IMR-90 (cell line): ENCODE measurements around the gene DNMT1. TPM values are rescaled to one million over a fixed set of nuclear protein-coding genes. Genes with fewer than 3 reads are reported as not detected.

Experiments used
- ATAC-seq: fragments of 200-7000 bp; cut with Tn5 transposase; 2 replicates; pipeline ENCODE4 v1.9.1; 2020; ENCODE audit warnings: low read depth, mild to moderate bottlenecking, moderate library complexity
- BruUV-seq: library from RNA; stranded (reverse); fragments of 400-500 nt; replicated peaks from 2 replicates; lab custom pipeline; 2021; lab: Mats Ljungman, UMichigan
- CTCF ChIA-PET: fragments of 300-600 bp; formaldehyde crosslinking; extraction: SDS; loops from one replicate; lab custom pipeline; 2021; ENCODE audit warnings: antibody characterized with exemption; lab: Yijun Ruan, JAX
- POLR2A ChIA-PET: fragments of 300-600 bp; sonication (Branson Sonifier 250); formaldehyde crosslinking; loops from one replicate; lab custom pipeline; 2022; ENCODE audit warnings: antibody characterized with exemption; ENCODE audit not compliant: unreplicated experiment; lab: Charles Lee
- DNase-seq: peaks from one replicate; pipeline ENCODE4 v3.0.0; 2013
- H2AFZ ChIP-seq: replicated peaks from 2 replicates; pipeline ENCODE3; 2013; ENCODE audit warnings: low read length, mild to moderate bottlenecking; ENCODE audit not compliant: poor library complexity
- H2AK5ac ChIP-seq: 2 replicates; pipeline ENCODE4 v1.6.1; 2013; ENCODE audit warnings: low read depth, low read length, inconsistent platforms
- H2AK9ac ChIP-seq: replicated peaks from 2 replicates; pipeline ENCODE3; 2013; ENCODE audit warnings: mild to moderate bottlenecking, low read depth, low read length, moderate library complexity; ENCODE audit not compliant: poor library complexity
- H2BK120ac ChIP-seq: 2 replicates; pipeline ENCODE4 v1.6.1; 2013; ENCODE audit warnings: low read depth, low read length, inconsistent platforms
- H2BK15ac ChIP-seq: 3 replicates; pipeline ENCODE4 v1.6.1; 2013; ENCODE audit warnings: low read depth, low read length, inconsistent platforms
- H2BK20ac ChIP-seq: 2 replicates; pipeline ENCODE4 v1.6.1; 2013; ENCODE audit warnings: low read depth, mild to moderate bottlenecking, inconsistent platforms, low read length, moderate library complexity
- H2BK5ac ChIP-seq: 2 replicates; pipeline ENCODE4 v1.6.1; 2013; ENCODE audit warnings: mild to moderate bottlenecking, low read depth, low read length, inconsistent platforms; ENCODE audit not compliant: poor library complexity, severe bottlenecking
- H3K14ac ChIP-seq: replicated peaks from 2 replicates; pipeline ENCODE4 v1.6.1; 2013; ENCODE audit warnings: low read depth, low read length, inconsistent platforms
- H3K18ac ChIP-seq: 2 replicates; pipeline ENCODE4 v1.6.1; 2013; ENCODE audit warnings: low read depth, low read length, control low read depth
- H3K23ac ChIP-seq: 2 replicates; pipeline ENCODE4 v1.6.1; 2013; ENCODE audit warnings: low read depth, low read length, inconsistent platforms
- H3K27ac ChIP-seq: 2 replicates; pipeline ENCODE4 v1.5.1; 2013; ENCODE audit warnings: mild to moderate bottlenecking, control low read depth, low read length; ENCODE audit not compliant: insufficient read depth
- H3K27me3 ChIP-seq: 2 replicates; pipeline ENCODE4 v1.6.1; 2013; ENCODE audit warnings: low read length; ENCODE audit not compliant: control insufficient read depth, insufficient read depth
- H3K36me3 ChIP-seq: 2 replicates; pipeline ENCODE4 v1.6.1; 2013; ENCODE audit warnings: low read length, mixed read lengths; ENCODE audit not compliant: control insufficient read depth, insufficient read depth
- H3K4ac ChIP-seq: 2 replicates; pipeline ENCODE4 v1.6.1; 2013; ENCODE audit warnings: low read depth, low read length, inconsistent platforms
- H3K4me1 ChIP-seq: 2 replicates; pipeline ENCODE4 v1.6.1; 2013; ENCODE audit warnings: low read length, mixed read lengths; ENCODE audit not compliant: control insufficient read depth, insufficient read depth
- H3K4me2 ChIP-seq: 2 replicates; pipeline ENCODE4 v1.6.1; 2013; ENCODE audit warnings: low read depth, mild to moderate bottlenecking, control low read depth, low read length, moderate library complexity
- H3K4me3 ChIP-seq: 2 replicates; pipeline ENCODE4 v1.5.1; 2013; ENCODE audit warnings: low read depth, mild to moderate bottlenecking, control low read depth, low read length, moderate library complexity; ENCODE audit not compliant: insufficient read depth
- H3K56ac ChIP-seq: 2 replicates; pipeline ENCODE4 v1.6.1; 2013; ENCODE audit warnings: low read length, inconsistent platforms; ENCODE audit not compliant: insufficient read depth; ENCODE audit errors: extremely low read depth
- H3K79me1 ChIP-seq, 2 experiments: 2 replicates each; pipeline ENCODE4 v1.6.1; 2013; ENCODE audit warnings: low read length in 2 of 2, inconsistent platforms in 1 of 2, low read depth in 1 of 2
- H3K9ac ChIP-seq: 2 replicates; pipeline ENCODE4 v1.6.1; 2013; ENCODE audit warnings: low read depth, low read length, control low read depth
- H3K9me1 ChIP-seq: 2 replicates; pipeline ENCODE4 v1.6.1; 2013; ENCODE audit warnings: low read length, inconsistent platforms; ENCODE audit not compliant: insufficient read depth
- H3K9me3 ChIP-seq: 2 replicates; pipeline ENCODE4 v1.6.1; 2013; ENCODE audit warnings: low read length; ENCODE audit not compliant: control insufficient read depth, insufficient read depth
- H4K20me1 ChIP-seq: 2 replicates; pipeline ENCODE4 v1.6.1; 2013; ENCODE audit warnings: low read length, inconsistent platforms; ENCODE audit not compliant: insufficient read depth
- H4K5ac ChIP-seq: 2 replicates; pipeline ENCODE4 v1.6.1; 2013; ENCODE audit warnings: mild to moderate bottlenecking, low read depth, low read length, control low read depth
- H4K8ac ChIP-seq, 2 experiments: 2 replicates each; pipeline ENCODE4 v1.6.1; 2013; ENCODE audit warnings: low read depth in 2 of 2, low read length in 2 of 2, control low read depth in 1 of 2, inconsistent platforms in 1 of 2
- H4K91ac ChIP-seq: 2 replicates; pipeline ENCODE4 v1.6.1; 2013; ENCODE audit warnings: low read depth, low read length, inconsistent platforms; ENCODE audit not compliant: insufficient read depth
- BHLHE40 ChIP-seq: fragments of 150-350 bp; IDR thresholded peaks from 2 replicates; pipeline ENCODE4 v1.6.1; 2016; ENCODE audit warnings: mild to moderate bottlenecking, low read depth, low read length
- CHD1 ChIP-seq: IDR thresholded peaks from 2 replicates; pipeline ENCODE4 v1.6.1; 2012; ENCODE audit warnings: low read depth, low read length, improper control_type of control experiment
- FOS ChIP-seq: fragments of 150-350 bp; IDR thresholded peaks from 2 replicates; pipeline ENCODE4 v1.6.1; 2016; ENCODE audit warnings: low read depth, low read length
- MAFK ChIP-seq: IDR thresholded peaks from 2 replicates; pipeline ENCODE4 v1.6.1; 2012; ENCODE audit warnings: low read depth, low read length, improper control_type of control experiment
- MAZ ChIP-seq: IDR thresholded peaks from 2 replicates; pipeline ENCODE4 v1.6.1; 2012; ENCODE audit warnings: low read depth, mild to moderate bottlenecking, low read length, improper control_type of control experiment, moderate library complexity, borderline replicate concordance
- MXI1 ChIP-seq: IDR thresholded peaks from 2 replicates; pipeline ENCODE4 v1.6.1; 2012; ENCODE audit warnings: low read depth, mild to moderate bottlenecking, low read length, moderate library complexity, borderline replicate concordance
- NFE2L2 ChIP-seq: fragments of 150-350 bp; IDR thresholded peaks from 2 replicates; pipeline ENCODE4 v1.6.1; 2016; ENCODE audit warnings: low read depth, mild to moderate bottlenecking, low read length
- POLR2A ChIP-seq: IDR thresholded peaks from 2 replicates; pipeline ENCODE4 v1.6.1; 2012; ENCODE audit warnings: mild to moderate bottlenecking, low read depth, low read length
- RAD21 ChIP-seq: IDR thresholded peaks from 2 replicates; pipeline ENCODE4 v1.6.1; 2012; ENCODE audit warnings: low read length, improper control_type of control experiment
- RCOR1 ChIP-seq: IDR thresholded peaks from 2 replicates; pipeline ENCODE4 v1.6.1; 2012; ENCODE audit warnings: mild to moderate bottlenecking, low read length, improper control_type of control experiment; ENCODE audit not compliant: insufficient replicate concordance
- RFX5 ChIP-seq: IDR thresholded peaks from 2 replicates; pipeline ENCODE4 v1.8.0; 2012; ENCODE audit warnings: low read depth, mild to moderate bottlenecking, low read length, moderate library complexity
- SMC3 ChIP-seq: fragments of 150-350 bp; IDR thresholded peaks from 2 replicates; pipeline ENCODE4 v1.6.1; 2016; ENCODE audit warnings: low read depth, mild to moderate bottlenecking, antibody characterized with exemption, low read length, moderate library complexity
- WGBS, 2 experiments: methylation state at CpG; one replicate each; pipeline versions ENCODE4 v1.1.5 to v1.1.7; 2013; ENCODE audit warnings: missing lambda C conversion rate in 2 of 2; ENCODE audit not compliant: insufficient read length in 1 of 2; ENCODE audit errors: extremely low coverage in 2 of 2; 5-methylcytosine and 5-hydroxymethylcytosine counted together
- dilution Hi-C: fragments of 300-500 bp; cut with HindIII; formaldehyde crosslinking; loops from one replicate; pipeline ENCODE4 v1.14.3; 2018; ENCODE audit warnings: low sequenced_read_pairs; ENCODE audit not compliant: unreplicated experiment
- in situ Hi-C: fragments of 300-500 bp; cut with MboI; formaldehyde crosslinking; loops from 3 replicates; pipeline ENCODE4 v1.14.3; 2019; ENCODE audit warnings: low sequenced_read_pairs, inconsistent platforms, mixed read lengths
- intact Hi-C: fragments of 100-400 bp; cut with micrococcal nuclease; formaldehyde crosslinking; loops from 2 replicates; pipeline ENCODE4 v1.10.0; 2022
- polyA plus RNA-seq, 3 experiments: library from polyadenylated mRNA; depleted of rRNA; stranded (reverse); fragments of >200 nt; gene quantifications; 2 replicates each; pipeline ENCODE4 v1.2.3, GENCODE V29; 2012; ENCODE audit warnings: low replicate concordance in 1 of 3
- total RNA-seq: library from RNA; depleted of rRNA; stranded (reverse); fragments of >200 nt; gene quantifications from 2 replicates; pipeline ENCODE4 v1.2.3, GENCODE V29; 2012
- TF ChIP-seq, protein P1 (sequence below): fragments of 150-350 bp; IDR thresholded peaks from 2 replicates; pipeline ENCODE4 v1.6.1; 2016; ENCODE audit warnings: low read depth, mild to moderate bottlenecking, low read length, moderate library complexity, borderline replicate concordance
- TF ChIP-seq, protein P2 (sequence below): fragments of 150-350 bp; IDR thresholded peaks from 2 replicates; pipeline ENCODE4 v1.6.1; 2017; ENCODE audit warnings: mild to moderate bottlenecking, antibody characterized with exemption, low read length, low read depth
- TF ChIP-seq, protein P3 (sequence below): conservative IDR thresholded peaks from 2 replicates; pipeline ENCODE4 v1.5.1; 2012; ENCODE audit warnings: mild to moderate bottlenecking, low read depth, low read length, improper control_type of control experiment

The DNMT1 gene
- total and polyA plus RNA-seq, 2 of the 4 experiments (the other 2 are of a cell fraction), result 26.2 to 83.6 TPM

DNA sequence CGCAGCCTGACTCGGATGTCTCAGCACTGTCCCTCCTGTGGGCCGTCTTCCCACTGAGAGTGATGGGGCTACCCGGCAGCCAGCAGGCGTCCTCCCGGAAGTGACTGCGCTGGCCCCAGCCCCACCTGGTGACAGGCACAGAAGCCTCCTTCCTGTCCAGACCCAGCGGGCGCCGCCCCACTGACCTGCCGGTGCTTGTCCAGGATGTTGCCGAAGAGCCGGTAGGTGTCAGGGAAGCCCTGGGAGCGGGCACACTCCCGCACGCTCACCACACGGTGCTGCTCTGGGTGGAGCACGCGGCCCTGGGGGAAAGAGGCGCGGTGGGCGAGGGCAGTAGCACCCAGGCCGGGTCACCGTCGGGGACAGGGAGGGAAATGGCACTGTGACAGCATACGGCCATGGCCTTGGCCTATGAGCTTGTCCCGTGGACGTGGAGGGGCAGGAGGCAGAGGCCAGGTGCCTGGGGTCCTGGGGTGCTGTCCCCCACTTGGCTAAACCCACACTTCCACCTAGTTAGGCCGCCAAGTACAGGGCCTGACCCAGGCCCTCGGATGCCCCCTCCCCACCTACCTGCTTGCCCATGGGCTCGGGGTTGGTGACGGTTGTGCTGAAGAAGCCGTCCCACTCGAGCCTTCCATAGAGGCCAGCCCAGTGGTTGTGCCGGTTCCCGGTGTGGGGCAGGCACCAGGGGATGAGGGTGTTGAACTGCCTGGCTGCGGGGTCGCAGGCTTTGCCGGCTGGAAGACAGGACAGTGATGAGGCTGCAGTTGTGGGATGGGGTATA is 59.0 kb downstream of the DNMT1 start:
- in situ Hi-C loops, result no loop called here
- Histone ChIP-seq H2AFZ (no peak overlapping the region), H3K23ac (no peak overlapping the region), H3K18ac (no peak overlapping the region), H4K91ac (no peak overlapping the region), H3K9me1 (peaks cover 3% of the 10 kb centered on the region), H2AK9ac (peak overlapping the region; percentile 55), H3K4me1 (peaks cover 3% of the 10 kb centered on the region; the same call in 1 of the 2 replicates), H2BK15ac (no peak overlapping the region), H3K4ac (no peak overlapping the region), H4K20me1 (no peaks in the 10 kb centered on the region; the same call in 1 of the 2 replicates), H3K27ac (no peak overlapping the region), H3K9me3 (no peaks in the 10 kb centered on the region), H2BK120ac (no peak overlapping the region), H3K14ac (no peak overlapping the region), H3K4me3 (no peak overlapping the region), H2AK5ac (no peak overlapping the region), H4K8ac (no peak overlapping the region), H3K4me2 (no peak overlapping the region), H3K79me1 (peaks cover under 1 to 6% of the 10 kb centered on the region in 2 experiments; a peak in 3 of 4 replicates), H3K27me3 (no peaks in the 10 kb centered on the region), H4K5ac (no peak overlapping the region), H3K9ac (no peak overlapping the region), H2BK5ac (no peak overlapping the region), H3K36me3 (peaks cover 69% of the 10 kb centered on the region), H3K56ac (no peak overlapping the region), H2BK20ac (no peak overlapping the region)
- dilution Hi-C loops, result no loop called here
- no peak for ATAC-seq
- ChIA-PET CTCF (no interaction called here), POLR2A (no interaction called here)
- no TSS peak for BruUV-seq
- WGBS, 2 experiments, result 94% methylated on average over 17 of the region's 39 CpGs; no CpG with 5 or more reads in 1 of the 2 experiments
- no peak for DNase-seq
- intact Hi-C loops, result no loop called here
- TF ChIP-seq RCOR1 (no peak), NFE2L2 (no peak), MAZ (no peak), RAD21 (no peak), CHD1 (no peak), POLR2A (no peak), SMC3 (no peak), FOS (no peak), MXI1 (no peak), BHLHE40 (no peak), MAFK (no peak), RFX5 (no peak)
- TF ChIP-seq, protein P1, sequence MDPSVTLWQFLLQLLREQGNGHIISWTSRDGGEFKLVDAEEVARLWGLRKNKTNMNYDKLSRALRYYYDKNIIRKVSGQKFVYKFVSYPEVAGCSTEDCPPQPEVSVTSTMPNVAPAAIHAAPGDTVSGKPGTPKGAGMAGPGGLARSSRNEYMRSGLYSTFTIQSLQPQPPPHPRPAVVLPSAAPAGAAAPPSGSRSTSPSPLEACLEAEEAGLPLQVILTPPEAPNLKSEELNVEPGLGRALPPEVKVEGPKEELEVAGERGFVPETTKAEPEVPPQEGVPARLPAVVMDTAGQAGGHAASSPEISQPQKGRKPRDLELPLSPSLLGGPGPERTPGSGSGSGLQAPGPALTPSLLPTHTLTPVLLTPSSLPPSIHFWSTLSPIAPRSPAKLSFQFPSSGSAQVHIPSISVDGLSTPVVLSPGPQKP, result no peak
- TF ChIP-seq, protein P2, sequence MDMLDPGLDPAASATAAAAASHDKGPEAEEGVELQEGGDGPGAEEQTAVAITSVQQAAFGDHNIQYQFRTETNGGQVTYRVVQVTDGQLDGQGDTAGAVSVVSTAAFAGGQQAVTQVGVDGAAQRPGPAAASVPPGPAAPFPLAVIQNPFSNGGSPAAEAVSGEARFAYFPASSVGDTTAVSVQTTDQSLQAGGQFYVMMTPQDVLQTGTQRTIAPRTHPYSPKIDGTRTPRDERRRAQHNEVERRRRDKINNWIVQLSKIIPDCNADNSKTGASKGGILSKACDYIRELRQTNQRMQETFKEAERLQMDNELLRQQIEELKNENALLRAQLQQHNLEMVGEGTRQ, result no peak
- TF ChIP-seq, protein P3, sequence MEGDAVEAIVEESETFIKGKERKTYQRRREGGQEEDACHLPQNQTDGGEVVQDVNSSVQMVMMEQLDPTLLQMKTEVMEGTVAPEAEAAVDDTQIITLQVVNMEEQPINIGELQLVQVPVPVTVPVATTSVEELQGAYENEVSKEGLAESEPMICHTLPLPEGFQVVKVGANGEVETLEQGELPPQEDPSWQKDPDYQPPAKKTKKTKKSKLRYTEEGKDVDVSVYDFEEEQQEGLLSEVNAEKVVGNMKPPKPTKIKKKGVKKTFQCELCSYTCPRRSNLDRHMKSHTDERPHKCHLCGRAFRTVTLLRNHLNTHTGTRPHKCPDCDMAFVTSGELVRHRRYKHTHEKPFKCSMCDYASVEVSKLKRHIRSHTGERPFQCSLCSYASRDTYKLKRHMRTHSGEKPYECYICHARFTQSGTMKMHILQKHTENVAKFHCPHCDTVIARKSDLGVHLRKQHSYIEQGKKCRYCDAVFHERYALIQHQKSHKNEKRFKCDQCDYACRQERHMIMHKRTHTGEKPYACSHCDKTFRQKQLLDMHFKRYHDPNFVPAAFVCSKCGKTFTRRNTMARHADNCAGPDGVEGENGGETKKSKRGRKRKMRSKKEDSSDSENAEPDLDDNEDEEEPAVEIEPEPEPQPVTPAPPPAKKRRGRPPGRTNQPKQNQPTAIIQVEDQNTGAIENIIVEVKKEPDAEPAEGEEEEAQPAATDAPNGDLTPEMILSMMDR, result no peak
